PC-9 (cell line): Measurements from ENCODE around the gene GABRR1. TPM values are rescaled to one million over a fixed set of nuclear protein-coding genes. Genes with fewer than 3 reads are reported as not detected.

Source experiments
- BruUV-seq: library from RNA; stranded (reverse); fragments of 400-500 nt; replicated peaks from 2 replicates; lab custom pipeline; 2021; lab: Mats Ljungman, UMichigan
- CTCF ChIA-PET: fragments of 300-600 bp; sonication (Branson Sonifier 250); formaldehyde crosslinking; loops from one replicate; lab custom pipeline; 2022; ENCODE audit warnings: antibody characterized with exemption; lab: Charles Lee
- POLR2A ChIA-PET: fragments of 300-600 bp; sonication (Branson Sonifier 250); formaldehyde crosslinking; loops from one replicate; lab custom pipeline; 2022; ENCODE audit warnings: antibody characterized with exemption; ENCODE audit not compliant: unreplicated experiment; lab: Charles Lee
- DNase-seq, 2 experiments: peaks; one replicate each; pipeline versions ENCODE4 v3.0.0 to v3.0.0-alpha.2; 2015 to 2022; ENCODE audit warnings: mixed read lengths in 1 of 2
- H2AFZ ChIP-seq: fragments of 200-600 bp; sonication (generic); 2 replicates; pipeline ENCODE4 v1.8.1; 2017; ENCODE audit warnings: antibody characterized with exemption
- H3F3A ChIP-seq: fragments of 200-600 bp; sonication (generic); 2 replicates; pipeline ENCODE4 v1.8.1; 2017; ENCODE audit warnings: antibody characterized with exemption, mild to moderate bottlenecking, low read depth; ENCODE audit not compliant: insufficient read depth
- H3K27ac ChIP-seq: fragments of 200-600 bp; sonication (generic); 2 replicates; pipeline ENCODE4 v1.6.1; 2016; ENCODE audit warnings: mixed run types
- H3K27me3 ChIP-seq: fragments of 200-600 bp; sonication (generic); 2 replicates; pipeline ENCODE4 v1.6.1; 2016; ENCODE audit warnings: low read depth, mixed run types; ENCODE audit not compliant: insufficient read depth
- H3K36me3 ChIP-seq: fragments of 200-600 bp; sonication (generic); 2 replicates; pipeline ENCODE4 v1.6.1; 2016; ENCODE audit warnings: low read depth, mixed run types
- H3K4me1 ChIP-seq: fragments of 200-600 bp; sonication (generic); replicated peaks from 2 replicates; pipeline ENCODE4 v1.6.1; 2016; ENCODE audit warnings: mixed run types; ENCODE audit not compliant: insufficient read depth
- H3K4me2 ChIP-seq: fragments of 200-600 bp; sonication (generic); 2 replicates; pipeline ENCODE4 v1.6.1; 2017; ENCODE audit warnings: mixed run types
- H3K4me3 ChIP-seq: fragments of 200-600 bp; sonication (generic); 2 replicates; pipeline ENCODE4 v1.6.1; 2016; ENCODE audit warnings: mixed run types
- H3K79me2 ChIP-seq: fragments of 200-600 bp; sonication (generic); 2 replicates; pipeline ENCODE4 v1.6.1; 2017; ENCODE audit warnings: low read depth, mixed run types
- H3K9me2 ChIP-seq: fragments of 200-600 bp; sonication (generic); 2 replicates; pipeline ENCODE4 v1.8.1; 2017; ENCODE audit warnings: mild to moderate bottlenecking; ENCODE audit not compliant: insufficient read depth
- H3K9me3 ChIP-seq: fragments of 200-600 bp; sonication (generic); 2 replicates; pipeline ENCODE4 v1.8.1; 2016; ENCODE audit warnings: low read depth; ENCODE audit not compliant: insufficient read depth
- H4K20me1 ChIP-seq: fragments of 200-600 bp; sonication (generic); 2 replicates; pipeline ENCODE4 v1.8.1; 2017; ENCODE audit not compliant: insufficient read depth
- CTCF ChIP-seq: fragments of 200-600 bp; sonication (generic); conservative IDR thresholded peaks from 2 replicates; pipeline ENCODE4 v1.6.1; 2017; ENCODE audit warnings: mixed run types, antibody characterized with exemption, mild to moderate bottlenecking, moderate library complexity
- EZH2 ChIP-seq: fragments of 200-600 bp; sonication (generic); IDR thresholded peaks from 2 replicates; pipeline ENCODE4 v1.8.0; 2017; ENCODE audit warnings: antibody characterized with exemption, low read depth
- intact Hi-C: fragments of 100-400 bp; cut with micrococcal nuclease; formaldehyde crosslinking; loops from one replicate; pipeline ENCODE4 v1.10.0; 2022; ENCODE audit not compliant: unreplicated experiment
- total RNA-seq: library from RNA; stranded (reverse); gene quantifications from 2 replicates; pipeline ENCODE4 v1.2.3, GENCODE V29; 2021

GABRR1 gene
- total RNA-seq, 1 experiment from 2014 or later = not detected

- Histone ChIP-seq H3K9me3 (no peaks in the 10 kb centered on the region), H2AFZ (no peak overlapping the region), H4K20me1 (no peaks in the 10 kb centered on the region), H3K27ac (no peak overlapping the region), H3K4me2 (no peak overlapping the region), H3K4me1 (no peaks in the 10 kb centered on the region), H3K9me2 (no peaks in the 10 kb centered on the region), H3K36me3 (no peaks in the 10 kb centered on the region), H3K79me2 (no peaks in the 10 kb centered on the region), H3K27me3 (no peaks in the 10 kb centered on the region), H3K4me3 (no peak overlapping the region), H3F3A (no peaks in the 10 kb centered on the region)
- ChIA-PET POLR2A (no interaction called here), CTCF (no interaction called here)
- intact Hi-C loops = no loop called here
- no TSS peak for BruUV-seq
- no peak for DNase-seq
- no peak for TF ChIP-seq CTCF
- no peak for TF ChIP-seq EZH2
Measured at GRCh38 chr6:89257346-89257745, 40.2 kb upstream of the GABRR1 start.

GRCh38 chr6:89255417-89255816 lies 38.3 kb upstream of the GABRR1 start:
- ChIA-PET CTCF (no interaction called here), POLR2A (interaction anchor here (0.6 kb wide), 1 partner anchor 156 kb away, joined by 3 read pairs; no protein-coding TSS in a partner anchor)
- no peaks in the 10 kb centered on the region for H3K4me1 ChIP-seq

GRCh38 chr6:89254569-89254968 lies 37.4 kb upstream of the GABRR1 start:
- Histone ChIP-seq H3K9me2 (no peaks in the 10 kb centered on the region), H3K4me2 (0 out of 2 replicates have a peak overlapping the region, but pooled peaks have one; percentile 7), H3K79me2 (no peaks in the 10 kb centered on the region), H3K36me3 (no peaks in the 10 kb centered on the region), H3K27ac (no peak overlapping the region), H3F3A (no peaks in the 10 kb centered on the region), H4K20me1 (no peaks in the 10 kb centered on the region), H2AFZ (no peak overlapping the region), H3K9me3 (no peaks in the 10 kb centered on the region), H3K27me3 (no peaks in the 10 kb centered on the region), H3K4me1 (no peaks in the 10 kb centered on the region), H3K4me3 (no peak overlapping the region)
- CTCF ChIA-PET = no interaction called here
- no peak for DNase-seq
- TF ChIP-seq CTCF = no peak
- BruUV-seq = no TSS peak
- POLR2A ChIA-PET = interaction anchor here (0.6 kb wide), 1 partner anchor 157 kb away, joined by 3 read pairs; no protein-coding TSS in a partner anchor
- intact Hi-C loops = no loop called here

More at GRCh38 chr6:89255417-89255816, 38.3 kb upstream of the GABRR1 start:
- Histone ChIP-seq H3K9me2 (no peaks in the 10 kb centered on the region), H3K4me2 (no peak overlapping the region), H3K27ac (no peak overlapping the region), H4K20me1 (no peaks in the 10 kb centered on the region), H3K79me2 (no peaks in the 10 kb centered on the region), H3K4me3 (no peak overlapping the region), H2AFZ (no peak overlapping the region), H3K9me3 (no peaks in the 10 kb centered on the region), H3K36me3 (no peaks in the 10 kb centered on the region), H3F3A (no peaks in the 10 kb centered on the region), H3K27me3 (no peaks in the 10 kb centered on the region)
- no TSS peak for BruUV-seq
- no peak for TF ChIP-seq CTCF
- TF ChIP-seq EZH2 = no peak
- DNase-seq = no peak
- intact Hi-C loops = no loop called here
